HK-2 (cell line): Measurements from ENCODE around the gene OGFOD3.

Experiments used
- DNase-seq: peaks from one replicate; pipeline ENCODE4 v3.0.0-alpha.2; 2018; ENCODE audit not compliant: unreplicated experiment

Gene OGFOD3

DNA sequence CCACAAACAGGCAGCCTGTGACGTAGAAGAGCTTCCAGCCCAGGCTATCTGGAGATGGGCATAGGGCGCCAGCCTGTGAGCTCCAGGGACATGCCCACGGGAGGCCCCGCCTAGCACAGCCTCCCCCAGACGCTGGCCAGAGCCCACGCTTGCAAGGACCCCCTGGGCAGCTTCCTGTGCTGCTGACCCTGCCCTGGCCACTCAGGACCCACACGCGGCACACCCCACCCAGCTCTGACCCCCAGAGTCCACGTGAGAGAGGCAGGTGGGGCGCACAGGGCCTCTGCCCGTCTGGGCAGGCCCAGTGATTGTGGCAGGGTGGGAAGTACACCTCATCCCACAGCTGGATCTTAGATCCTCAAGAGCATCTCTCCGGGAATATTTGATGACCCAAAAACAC is 28.3 kb upstream of the OGFOD3 start:
- no peak for DNase-seq

DNA sequence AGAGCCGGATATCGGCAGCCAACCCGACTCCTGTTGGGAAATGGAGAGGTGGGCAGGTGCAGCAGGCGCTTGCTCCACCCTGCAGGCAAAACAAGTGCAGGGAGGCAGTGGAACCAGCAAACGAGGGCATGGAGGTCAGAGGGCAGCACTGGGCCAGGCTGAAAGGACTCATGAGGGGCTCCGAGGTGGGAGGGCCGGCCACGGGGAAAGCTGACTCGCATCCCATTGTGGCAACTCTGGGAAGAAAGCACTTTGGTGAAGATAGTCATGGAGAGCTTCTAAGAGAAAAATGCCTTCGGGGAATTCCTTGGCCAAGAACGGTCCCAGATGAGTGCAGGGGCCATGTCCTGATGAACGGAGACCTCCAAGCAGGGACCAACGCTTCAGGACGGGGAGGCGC is 27.7 kb upstream of the OGFOD3 start:
- DNase-seq = no peak

DNA sequence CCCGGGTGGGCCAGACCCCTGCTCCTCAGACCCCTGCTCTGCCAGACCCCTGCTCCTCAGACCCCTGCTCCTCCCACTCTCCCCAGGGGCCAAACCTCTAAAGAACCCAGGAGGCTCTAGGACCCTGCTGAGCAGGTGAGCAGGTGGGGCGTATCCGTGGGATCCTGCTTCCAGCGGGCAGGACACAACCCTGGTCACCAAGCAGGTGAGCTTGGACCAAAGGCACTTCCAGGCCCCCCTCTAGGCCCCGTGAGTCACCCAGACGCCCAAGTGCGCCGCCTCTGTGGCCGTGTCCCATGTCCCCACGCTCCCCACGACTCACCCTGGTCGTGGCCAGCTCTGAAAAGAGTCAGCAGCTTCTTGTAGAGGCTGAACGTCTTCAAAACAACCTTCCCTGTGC is 27.2 kb upstream of the OGFOD3 start:
- no peak for DNase-seq

DNA sequence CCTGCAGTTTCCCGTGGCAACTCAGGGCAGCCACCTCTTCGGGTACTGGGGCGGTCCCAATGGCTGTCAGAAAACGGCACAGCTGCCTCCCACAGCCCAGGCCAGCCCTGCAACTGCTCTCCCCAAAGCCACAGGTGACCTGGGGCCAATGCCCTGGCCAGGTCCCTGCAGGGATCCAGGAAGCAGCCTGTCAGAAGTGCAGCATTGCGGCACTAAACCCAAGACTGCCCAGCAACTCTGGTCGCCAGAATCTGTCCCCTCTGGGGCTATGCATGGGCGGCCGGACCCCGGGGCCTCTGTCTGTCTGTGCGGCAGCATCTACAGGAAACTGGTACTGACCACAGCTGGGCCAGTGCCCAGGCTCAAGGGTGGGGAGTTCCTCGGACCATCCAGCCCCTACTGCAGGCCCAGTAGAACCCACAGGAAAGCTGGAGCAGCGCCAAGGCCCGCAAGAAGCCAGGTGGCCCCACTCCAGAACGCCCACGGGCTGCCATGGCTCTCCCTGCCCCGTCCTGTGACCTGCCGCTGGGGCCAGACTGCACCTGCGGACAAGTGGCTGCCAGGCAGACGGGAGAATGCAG is 26.6 kb upstream of the OGFOD3 start:
- no peak for DNase-seq

DNA sequence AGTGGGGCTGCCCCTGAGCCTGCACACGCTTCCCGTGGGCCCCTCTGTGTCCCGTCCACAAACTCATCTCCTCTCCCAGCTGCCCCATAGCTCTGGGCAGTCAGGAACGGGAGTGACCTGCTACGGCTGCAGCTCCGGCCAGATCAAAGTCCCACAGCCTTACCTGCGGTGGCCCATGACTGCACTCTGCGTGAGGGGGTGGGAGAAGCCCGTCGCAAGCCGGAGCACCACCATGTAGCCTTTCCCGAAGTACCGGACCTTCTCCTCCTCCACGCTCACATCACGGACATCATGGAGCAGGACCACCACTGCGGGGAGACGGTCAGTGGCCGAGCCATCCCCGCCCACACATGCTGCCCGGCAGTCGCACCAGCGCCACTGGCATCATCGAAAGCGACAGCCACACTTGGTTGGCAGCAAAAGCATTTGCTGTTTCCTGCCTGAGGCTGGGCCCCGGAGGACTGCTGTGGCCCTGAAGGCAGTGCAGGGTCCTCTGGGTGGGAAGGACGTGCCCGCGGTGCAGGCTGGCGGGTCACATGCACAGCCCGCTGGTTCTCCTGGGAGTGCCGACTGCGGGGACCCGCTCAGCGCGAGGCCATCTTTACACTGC is 26.0 kb upstream of the OGFOD3 start:
- DNase-seq = no peak

- DNase-seq = no peak
These were observed 25.3 kb upstream of the OGFOD3 start for GRCh38 chr17:82443465-82444283.

DNA sequence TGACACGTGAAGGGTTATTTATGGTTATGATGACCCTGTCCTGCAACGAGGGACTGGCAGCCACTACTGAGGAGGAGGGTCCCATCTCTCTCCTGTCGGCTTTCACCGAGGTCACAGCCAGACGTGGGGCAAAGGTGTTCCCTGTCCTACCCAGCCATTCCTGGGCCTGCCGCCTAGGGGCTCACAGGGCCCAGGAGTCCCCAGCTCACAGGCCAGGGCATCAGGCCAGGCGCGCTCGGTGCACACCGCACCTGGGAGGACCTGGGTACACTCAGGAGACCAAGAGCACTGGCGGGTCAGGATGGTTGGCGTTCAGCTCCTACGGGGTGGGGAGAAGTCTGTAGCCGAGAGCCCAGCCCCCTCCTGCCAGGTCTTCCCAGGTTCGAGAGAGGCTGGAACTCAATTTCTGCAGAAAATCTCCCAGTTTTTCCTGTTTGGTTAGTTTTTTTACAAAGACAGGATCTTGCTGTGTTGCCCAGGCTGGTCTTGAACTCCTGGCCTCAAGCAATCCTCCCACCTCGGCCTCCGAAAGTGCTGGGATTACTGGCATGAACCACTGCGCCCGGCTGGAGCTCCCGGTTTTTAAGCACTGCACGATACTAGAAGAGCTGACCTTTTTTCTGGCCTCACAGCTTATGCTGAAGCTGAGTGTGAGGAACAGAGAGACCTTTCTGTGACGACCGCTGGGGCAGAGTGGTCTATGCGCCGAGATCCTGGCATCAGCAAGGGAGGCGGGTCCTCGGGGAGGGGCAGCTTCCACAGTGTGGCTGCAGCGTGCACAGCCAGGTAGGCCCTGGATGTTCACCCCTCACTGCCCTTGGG is 24.5 kb upstream of the OGFOD3 start:
- DNase-seq = no peak

GRCh38 chr17:82441691-82442487 is 23.5 kb upstream of the OGFOD3 start:
- no peak for DNase-seq

DNA sequence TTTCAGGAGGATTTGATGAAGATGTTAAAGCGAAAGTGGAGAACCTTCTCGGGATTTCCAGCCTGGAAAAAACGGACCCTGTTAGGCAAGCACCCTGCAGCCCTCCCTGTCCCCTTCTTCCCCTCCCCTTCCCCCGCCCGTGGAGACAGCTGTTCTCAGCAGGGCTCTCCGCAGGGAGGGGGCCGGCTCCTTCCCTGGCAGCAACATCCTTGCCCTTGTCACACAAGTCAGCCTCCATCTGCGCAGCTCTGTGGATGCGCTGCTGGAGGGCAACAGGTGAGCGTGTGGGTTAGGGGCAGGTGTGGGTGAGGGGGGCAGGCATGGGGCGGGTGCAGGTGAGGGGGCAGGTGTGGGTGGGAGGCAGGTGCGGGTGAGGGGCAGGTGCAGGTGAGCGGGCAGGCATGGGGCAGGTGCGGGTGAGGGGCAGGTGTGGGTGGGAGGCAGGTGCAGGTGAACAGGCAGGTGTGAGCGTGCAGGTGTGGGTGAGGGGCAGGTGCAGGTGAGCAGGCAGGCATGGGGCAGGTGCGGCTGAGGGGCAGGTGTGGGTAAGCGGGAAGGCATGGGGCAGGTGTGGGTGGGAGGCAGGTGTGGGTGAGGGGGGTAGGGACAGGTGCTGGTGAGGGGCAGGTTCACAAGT is 22.7 kb upstream of the OGFOD3 start:
- no peak for DNase-seq

- no peak for DNase-seq
These were observed 22.1 kb upstream of the OGFOD3 start for GRCh38 chr17:82440469-82440981.

DNA sequence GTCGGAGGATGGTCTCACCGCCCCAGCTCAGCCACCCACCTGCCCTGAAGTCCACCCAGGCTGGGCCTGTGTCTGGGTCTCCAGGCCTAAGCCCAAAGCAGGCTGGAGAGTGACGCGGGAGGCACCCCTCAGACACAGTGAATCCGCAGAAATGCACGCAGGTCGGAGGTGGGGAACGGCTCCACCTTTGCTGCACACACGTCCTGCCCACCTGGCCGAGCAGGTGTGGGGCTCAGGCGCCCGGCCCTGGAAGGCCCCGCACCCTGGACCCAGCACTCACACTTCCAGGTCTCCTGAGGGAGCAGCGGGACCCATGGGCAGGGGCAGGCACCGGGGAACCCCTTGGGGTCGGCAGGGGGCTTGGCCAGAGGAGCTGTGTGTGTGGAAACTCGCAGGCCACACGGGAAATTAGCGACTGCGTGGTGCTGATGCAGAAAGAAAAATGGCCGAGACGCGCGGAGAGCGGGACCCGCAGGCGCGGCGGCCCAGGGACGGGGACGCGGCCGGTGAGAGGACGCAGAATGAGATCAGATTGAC is 21.5 kb upstream of the OGFOD3 start:
- no peak for DNase-seq

GRCh38 chr17:82439194-82439828 is 20.9 kb upstream of the OGFOD3 start:
- DNase-seq = no peak

DNA sequence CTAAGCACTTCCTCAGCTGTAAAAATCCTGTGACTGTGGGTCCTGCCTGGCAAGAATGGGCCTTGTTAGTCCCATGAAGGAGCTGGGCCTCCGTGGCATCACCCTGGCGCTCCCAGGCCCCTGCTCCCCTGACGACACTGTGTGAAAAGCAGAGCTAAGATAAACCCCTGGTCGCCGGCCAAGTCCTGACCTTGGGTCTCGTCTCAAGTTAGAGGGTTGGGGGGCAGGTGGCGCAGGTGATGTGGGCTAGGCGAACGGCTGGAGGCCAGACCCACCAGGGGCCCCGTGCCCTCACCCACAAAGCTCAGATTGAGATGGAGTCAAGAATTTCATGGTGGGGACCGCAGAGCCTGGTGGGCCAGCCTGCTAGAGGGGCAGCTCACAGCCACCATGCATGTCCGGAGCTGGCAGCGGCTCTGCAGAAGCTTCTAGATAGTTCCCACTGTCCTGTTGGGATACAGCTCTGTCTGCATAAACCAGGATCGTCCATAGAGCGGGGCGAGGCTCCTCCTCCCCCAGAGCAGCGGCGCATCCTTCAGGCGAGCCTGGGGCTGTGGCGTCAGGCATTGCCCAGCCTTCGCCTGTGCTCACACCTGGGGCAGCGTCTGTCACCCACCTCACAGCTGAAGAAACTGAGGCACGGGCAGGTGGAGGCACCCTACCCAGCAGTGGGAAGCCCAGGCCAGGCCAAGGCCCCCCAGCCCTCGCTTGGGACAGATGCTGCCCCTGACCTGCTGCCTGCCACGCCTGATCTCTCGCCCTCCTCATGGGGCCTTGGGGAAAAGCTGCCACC is 20.2 kb upstream of the OGFOD3 start:
- DNase-seq = no peak

- DNase-seq = no peak
These were observed 18.9 kb upstream of the OGFOD3 start for GRCh38 chr17:82437325-82437668.

- DNase-seq = no peak
These were observed 18.4 kb upstream of the OGFOD3 start for GRCh38 chr17:82436601-82437324.

GRCh38 chr17:82435601-82436583 is 17.5 kb upstream of the OGFOD3 start:
- DNase-seq = no peak

GRCh38 chr17:82435103-82435502 is 16.7 kb upstream of the OGFOD3 start:
- DNase-seq = peak; percentile 71

DNA sequence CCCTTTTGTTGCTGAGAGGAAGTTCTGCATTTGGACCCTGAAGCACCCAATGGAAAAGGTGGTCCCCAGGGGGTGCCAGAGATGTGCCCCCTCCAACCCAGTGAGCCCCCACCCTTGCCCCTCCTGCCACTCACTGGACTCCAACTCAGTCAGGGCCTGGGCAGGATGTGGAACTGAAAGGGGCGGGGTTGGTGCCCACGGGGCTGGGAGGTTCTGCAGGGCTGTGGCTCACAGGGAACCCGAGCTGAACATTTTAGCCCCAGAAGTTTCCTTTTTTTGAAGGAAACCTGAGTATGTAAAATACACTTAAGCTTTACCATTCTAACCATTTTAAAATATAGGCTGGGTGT is 15.8 kb upstream of the OGFOD3 start:
- DNase-seq = no peak
